Parathyroid adenoma (tissue), 2 donors: Measurements from ENCODE around the gene PIEZO2.

Source experiments
- H2AFZ ChIP-seq: fragments of 300-600 bp; sonication (generic); one replicate; pipeline ENCODE4 v1.7.0; 2017; ENCODE audit warnings: antibody characterized with exemption, mild to moderate bottlenecking
- H3K27ac ChIP-seq: fragments of 300-600 bp; sonication (generic); one replicate; pipeline ENCODE4 v1.7.0; 2017
- H3K27me3 ChIP-seq: fragments of 300-600 bp; sonication (generic); one replicate; pipeline ENCODE4 v1.7.0; 2017; ENCODE audit warnings: low read length; ENCODE audit not compliant: control insufficient read depth, insufficient read depth
- H3K36me3 ChIP-seq: fragments of 300-600 bp; sonication (generic); one replicate; pipeline ENCODE4 v1.7.0; 2017; ENCODE audit warnings: low read length; ENCODE audit not compliant: control insufficient read depth, insufficient read depth
- H3K4me1 ChIP-seq: fragments of 300-600 bp; sonication (generic); one replicate; pipeline ENCODE4 v1.7.0; 2017; ENCODE audit warnings: control low read depth
- H3K4me2 ChIP-seq: fragments of 300-600 bp; sonication (generic); one replicate; pipeline ENCODE4 v1.7.0; 2017; ENCODE audit warnings: low read length
- H3K4me3 ChIP-seq: fragments of 300-600 bp; sonication (generic); one replicate; pipeline ENCODE4 v1.7.0; 2017; ENCODE audit warnings: low read depth, low read length
- H3K79me2 ChIP-seq: fragments of 300-600 bp; sonication (generic); one replicate; pipeline ENCODE4 v1.7.0; 2017; ENCODE audit warnings: control low read depth
- H3K9ac ChIP-seq: fragments of 300-600 bp; sonication (generic); one replicate; pipeline ENCODE4 v1.7.0; 2017; ENCODE audit warnings: mild to moderate bottlenecking
- H3K9me3 ChIP-seq: fragments of 300-600 bp; sonication (generic); one replicate; pipeline ENCODE4 v1.7.0; 2017; ENCODE audit warnings: low read length; ENCODE audit not compliant: control insufficient read depth
- TF ChIP-seq, protein P1 (sequence below): fragments of 300-600 bp; sonication (generic); IDR thresholded peaks from one replicate; pipeline ENCODE4 v1.7.0; 2017; ENCODE audit warnings: antibody characterized with exemption, mild to moderate bottlenecking
- donor health status: primary hyperparathyroidism.

Gene PIEZO2

DNA sequence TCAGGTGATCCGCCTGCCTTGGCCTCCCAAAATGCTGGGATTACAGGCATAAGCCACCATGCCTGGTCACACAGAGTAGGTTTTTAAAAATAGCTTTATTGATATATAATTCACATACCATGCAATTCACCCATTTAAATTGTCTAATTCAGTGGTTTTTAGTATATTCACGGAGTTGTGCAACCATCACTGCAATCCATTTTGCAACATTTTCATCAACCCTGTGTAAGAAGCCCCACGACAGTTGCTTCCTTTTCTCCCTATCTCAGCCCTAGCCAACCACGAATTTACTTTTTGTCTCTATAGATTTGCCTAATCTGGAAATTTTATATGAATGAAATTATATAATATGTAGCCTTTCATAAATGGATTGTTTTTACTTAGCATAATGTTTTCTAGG lies 357.2 kb downstream of the PIEZO2 start:
- no peak overlapping the region for H3K9ac ChIP-seq
- no peaks in the 10 kb centered on the region for H3K79me2 ChIP-seq
- no peak overlapping the region for H3K27ac ChIP-seq
- no peaks in the 10 kb centered on the region for H3K36me3 ChIP-seq
- H3K4me2 ChIP-seq: no peak overlapping the region
- H3K4me3 ChIP-seq: no peak overlapping the region
- no peaks in the 10 kb centered on the region for H3K9me3 ChIP-seq
- TF ChIP-seq, protein P1, sequence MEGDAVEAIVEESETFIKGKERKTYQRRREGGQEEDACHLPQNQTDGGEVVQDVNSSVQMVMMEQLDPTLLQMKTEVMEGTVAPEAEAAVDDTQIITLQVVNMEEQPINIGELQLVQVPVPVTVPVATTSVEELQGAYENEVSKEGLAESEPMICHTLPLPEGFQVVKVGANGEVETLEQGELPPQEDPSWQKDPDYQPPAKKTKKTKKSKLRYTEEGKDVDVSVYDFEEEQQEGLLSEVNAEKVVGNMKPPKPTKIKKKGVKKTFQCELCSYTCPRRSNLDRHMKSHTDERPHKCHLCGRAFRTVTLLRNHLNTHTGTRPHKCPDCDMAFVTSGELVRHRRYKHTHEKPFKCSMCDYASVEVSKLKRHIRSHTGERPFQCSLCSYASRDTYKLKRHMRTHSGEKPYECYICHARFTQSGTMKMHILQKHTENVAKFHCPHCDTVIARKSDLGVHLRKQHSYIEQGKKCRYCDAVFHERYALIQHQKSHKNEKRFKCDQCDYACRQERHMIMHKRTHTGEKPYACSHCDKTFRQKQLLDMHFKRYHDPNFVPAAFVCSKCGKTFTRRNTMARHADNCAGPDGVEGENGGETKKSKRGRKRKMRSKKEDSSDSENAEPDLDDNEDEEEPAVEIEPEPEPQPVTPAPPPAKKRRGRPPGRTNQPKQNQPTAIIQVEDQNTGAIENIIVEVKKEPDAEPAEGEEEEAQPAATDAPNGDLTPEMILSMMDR: no peak
- H3K4me1 ChIP-seq: no peaks in the 10 kb centered on the region
- H3K27me3 ChIP-seq: no peaks in the 10 kb centered on the region
- H2AFZ ChIP-seq: no peak overlapping the region

DNA sequence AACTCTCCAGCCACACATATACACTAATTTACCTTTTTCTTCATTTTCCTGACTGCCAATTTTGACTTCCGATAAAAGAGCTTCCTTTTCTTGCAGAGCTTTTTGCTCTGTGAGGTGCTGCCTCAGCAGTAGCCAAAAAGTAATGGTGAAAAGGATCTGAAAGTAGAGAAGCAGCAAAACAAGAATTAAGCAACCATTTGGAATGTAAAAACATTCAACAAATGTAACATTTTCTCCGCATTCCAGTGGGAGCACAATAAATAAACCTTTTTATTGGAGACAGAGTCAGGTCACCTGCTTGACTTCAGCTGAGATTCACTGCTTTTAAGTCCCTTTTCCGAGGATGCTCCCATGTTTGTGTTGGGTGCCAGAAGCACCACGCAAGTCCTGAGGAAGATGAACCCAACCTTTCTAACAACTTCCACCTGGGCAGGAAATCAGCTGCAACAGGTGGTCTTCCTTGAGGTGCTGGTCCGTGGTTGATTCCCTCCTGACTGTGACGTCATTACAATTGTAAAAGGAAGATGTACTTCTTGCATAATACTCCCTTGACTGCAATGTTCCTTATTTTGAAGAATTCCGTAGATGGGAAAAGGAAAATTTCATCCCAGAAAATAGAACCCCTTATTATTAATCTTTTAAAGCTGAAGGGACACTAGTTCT lies 358.1 kb downstream of the PIEZO2 start:
- Histone ChIP-seq H3K79me2 (no peaks in the 10 kb centered on the region), H3K4me1 (no peaks in the 10 kb centered on the region), H3K9me3 (no peaks in the 10 kb centered on the region), H3K36me3 (no peaks in the 10 kb centered on the region), H3K9ac (no peak overlapping the region), H3K4me2 (no peak overlapping the region), H3K27me3 (no peaks in the 10 kb centered on the region), H3K27ac (no peak overlapping the region), H2AFZ (no peak overlapping the region), H3K4me3 (no peak overlapping the region)
- TF ChIP-seq, protein P1: no peak

DNA sequence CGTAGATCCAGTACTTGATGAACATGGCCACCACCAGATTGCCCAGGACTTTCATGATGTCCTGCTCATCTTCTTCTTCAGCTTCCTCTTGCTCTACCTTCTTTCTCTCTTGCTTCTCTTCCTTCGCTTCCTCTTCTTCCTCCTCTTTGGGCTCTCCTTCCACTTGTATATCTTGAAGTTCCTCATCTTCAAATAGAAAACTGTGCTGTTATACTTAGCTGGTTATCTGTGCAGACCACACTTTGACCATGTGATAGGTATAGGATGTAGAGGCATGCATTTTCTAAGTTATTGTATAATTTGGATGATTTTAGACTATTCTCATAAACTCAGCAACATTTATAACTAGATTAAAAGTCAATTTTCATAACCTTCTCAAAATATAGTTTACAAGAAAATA lies 360.2 kb downstream of the PIEZO2 start:
- Histone ChIP-seq H3K4me1 (no peaks in the 10 kb centered on the region), H3K4me3 (no peak overlapping the region), H3K9ac (no peak overlapping the region), H3K9me3 (no peaks in the 10 kb centered on the region), H3K27me3 (no peaks in the 10 kb centered on the region), H2AFZ (no peak overlapping the region), H3K36me3 (no peaks in the 10 kb centered on the region), H3K27ac (no peak overlapping the region), H3K4me2 (no peak overlapping the region), H3K79me2 (no peaks in the 10 kb centered on the region)
- TF ChIP-seq, protein P1: no peak

DNA sequence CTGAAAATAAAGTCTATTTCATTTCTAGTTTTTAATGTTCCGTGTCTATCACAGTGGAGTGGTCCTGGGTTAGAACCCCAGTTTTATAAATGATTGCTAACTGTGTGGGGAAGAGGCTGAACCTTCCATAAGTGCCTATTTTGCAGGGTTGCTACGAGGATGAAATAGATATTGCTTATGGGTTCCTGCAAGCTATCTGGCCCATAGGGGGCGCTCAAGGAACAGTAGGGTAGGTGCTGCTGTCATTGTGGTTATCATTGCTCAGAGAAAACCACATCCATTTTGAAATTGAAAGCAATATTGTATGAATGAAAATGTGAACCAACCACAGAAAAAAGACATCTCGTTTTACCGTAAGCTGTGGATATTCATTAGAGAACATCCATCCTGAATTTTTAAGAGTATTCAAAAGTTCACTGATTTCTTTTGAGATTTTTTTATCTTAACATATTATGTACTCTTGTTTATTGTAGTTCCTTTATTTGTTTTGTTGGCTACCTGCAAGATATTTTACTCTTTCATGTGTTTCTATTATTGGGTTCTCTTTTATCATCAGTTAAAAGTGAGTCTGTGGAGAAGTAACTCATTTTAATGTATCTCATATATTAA lies 362.0 kb downstream of the PIEZO2 start:
- no peak overlapping the region for H3K9ac ChIP-seq
- no peak overlapping the region for H3K4me2 ChIP-seq
- H3K27ac ChIP-seq: no peak overlapping the region
- H3K79me2 ChIP-seq: no peaks in the 10 kb centered on the region
- no peaks in the 10 kb centered on the region for H3K27me3 ChIP-seq
- H2AFZ ChIP-seq: no peak overlapping the region
- H3K9me3 ChIP-seq: no peaks in the 10 kb centered on the region
- TF ChIP-seq, protein P1: peak; percentile 34
- no peak overlapping the region for H3K4me3 ChIP-seq
- no peaks in the 10 kb centered on the region for H3K36me3 ChIP-seq
- no peaks in the 10 kb centered on the region for H3K4me1 ChIP-seq

DNA sequence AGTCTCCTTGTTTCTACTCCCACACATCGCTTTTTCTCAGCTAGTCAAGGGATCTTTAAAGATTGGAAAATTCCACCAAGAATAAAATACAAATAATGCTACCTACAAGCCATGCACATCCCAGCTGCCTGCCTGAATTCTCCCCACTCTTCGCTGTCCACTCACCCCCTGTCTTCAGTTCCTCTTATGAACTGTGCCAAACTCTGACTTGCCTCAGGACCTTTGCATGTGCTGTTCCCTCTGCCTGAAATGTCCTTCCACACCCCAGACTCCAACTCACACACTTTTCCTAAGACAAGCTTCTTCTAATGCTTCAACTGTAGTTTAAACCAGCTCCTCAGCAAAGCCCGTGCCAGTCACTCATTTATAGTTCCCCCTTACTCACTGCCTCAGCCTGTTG lies 363.6 kb downstream of the PIEZO2 start:
- no peaks in the 10 kb centered on the region for H3K79me2 ChIP-seq
- H3K36me3 ChIP-seq: no peaks in the 10 kb centered on the region
- no peak overlapping the region for H3K27ac ChIP-seq
- no peak overlapping the region for H2AFZ ChIP-seq
- TF ChIP-seq, protein P1: no peak
- H3K4me1 ChIP-seq: no peaks in the 10 kb centered on the region
- no peak overlapping the region for H3K4me2 ChIP-seq
- no peaks in the 10 kb centered on the region for H3K9me3 ChIP-seq
- H3K27me3 ChIP-seq: no peaks in the 10 kb centered on the region
- H3K9ac ChIP-seq: no peak overlapping the region
- no peak overlapping the region for H3K4me3 ChIP-seq
